Stomach (tissue), 9 donors: Measurements from ENCODE around the gene SQSTM1. TPM values are rescaled to one million over a fixed set of nuclear protein-coding genes. Genes with fewer than 3 reads are reported as not detected.

ENCODE experiments used
- DNase-seq, 2 donors: peaks; one replicate each; pipeline versions ENCODE4 v3.0.0 to v3.0.0-alpha.2; 2013 to 2019
- H3K27ac ChIP-seq, 5 donors: fragments of 200-600 bp in 4 of 5; sonication (generic) in 4 of 5; one replicate each; pipeline ENCODE4 v1.5.1; 2013 to 2019; ENCODE audit warnings: mild to moderate bottlenecking in 1 of 5, moderate library complexity in 1 of 5
- H3K27me3 ChIP-seq, 3 donors: fragments of 200-600 bp; sonication (generic); one replicate each; pipeline ENCODE4 v1.5.1; 2017 to 2019; ENCODE audit warnings: mixed run types in 1 of 3
- H3K36me3 ChIP-seq, 4 donors: fragments of 200-600 bp; sonication (generic); 1 replicate in 3 of 4; 2 replicates in 1 of 4; pipeline ENCODE4 v1.5.1; 2016 to 2019
- H3K4me1 ChIP-seq, 4 donors: fragments of 200-600 bp; sonication (generic); one replicate each; pipeline ENCODE4 v1.5.1; 2016 to 2019
- H3K4me3 ChIP-seq, 4 donors: fragments of 200-600 bp; sonication (generic) in 3 of 4; one replicate each; pipeline ENCODE4 v1.5.1; 2016 to 2019; ENCODE audit warnings: mild to moderate bottlenecking in 1 of 4
- H3K9me3 ChIP-seq, 4 donors: fragments of 200-600 bp; sonication (generic); one replicate each; pipeline ENCODE4 v1.5.1; 2016 to 2019
- CTCF ChIP-seq, 7 experiments: fragments of 450-650 bp in 4 of 7; fragments of 200-600 bp in 3 of 7; sonication (generic) in 3 of 7; IDR thresholded peaks; one replicate each; pipeline ENCODE4 v1.5.1; 2016 to 2019; ENCODE audit warnings: antibody characterized with exemption in 7 of 7, control low read depth in 2 of 7, mild to moderate bottlenecking in 1 of 7
- EP300 ChIP-seq: sonication (generic); formaldehyde crosslinking; IDR thresholded peaks from one replicate; pipeline ENCODE4 v1.6.1; 2017; ENCODE audit warnings: antibody characterized with exemption
- POLR2A ChIP-seq, 4 donors: fragments of 450-650 bp; IDR thresholded peaks; one replicate each; pipeline ENCODE4 v1.6.1; 2016; ENCODE audit warnings: antibody characterized with exemption in 4 of 4, control low read depth in 2 of 4, mild to moderate bottlenecking in 1 of 4, moderate library complexity in 1 of 4
- POLR2AphosphoS5 ChIP-seq, 3 donors: sonication (generic); formaldehyde crosslinking; IDR thresholded peaks; one replicate each; pipeline ENCODE4 v1.6.1; 2016; ENCODE audit warnings: antibody characterized with exemption in 3 of 3
- WGBS, 5 donors: extraction: QIAGEN DNeasy Blood & Tissue Kit in 3 of 5; methylation state at CpG; one replicate each; pipeline versions ENCODE4 v1.1.5 to v1.1.7; 2013 to 2018; 5-methylcytosine and 5-hydroxymethylcytosine counted together
- intact Hi-C: fragments of 100-400 bp; cut with DNase I; formaldehyde crosslinking; loops from one replicate; pipeline ENCODE4 v1.15.1; 2023; ENCODE audit warnings: low total_unique reads
- polyA plus RNA-seq, 3 donors: library from polyadenylated mRNA; stranded (reverse); fragments of 200-250 nt; gene quantifications; one replicate each; pipeline ENCODE4 v1.2.3, GENCODE V29; 2013
- small RNA-seq, 4 donors: library from RNA; depleted of rRNA; stranded (forward); fragments of <200 nt; gene quantifications; one replicate each; pipeline ENCODE3, GENCODE V24; 2016
- total RNA-seq, 5 donors: library from RNA; depleted of rRNA; stranded (reverse); fragments of >200 nt; gene quantifications; one replicate each; pipeline versions ENCODE4 v1.1.0 to v1.2.3, GENCODE V29; 2014 to 2016
- donor health status: healthy with polysubstance abuse.
- donor health status: Bipolar disorder and iron deficiency.
- donor health status: healthy.

SQSTM1 gene
- total and polyA plus RNA-seq, 8 donors = 163 to 693 (median 356) TPM

- H3K36me3 ChIP-seq = peaks cover 49 to 99% (median 90%) of the 10 kb centered on the region in 4 donors
- peaks cover 0 to 24% (median 12%) of the 10 kb centered on the region in 4 donors for H3K9me3 ChIP-seq
- intact Hi-C loops = no loop called here
- H3K4me3 ChIP-seq = no peak overlapping the region
- no peaks in the 10 kb centered on the region for H3K4me1 ChIP-seq
- TF ChIP-seq POLR2AphosphoS5 (IDR thresholded peaks at IDR 0.05) = no peak
- TF ChIP-seq POLR2A (IDR thresholded peaks at IDR 0.05) = no peak
- no peak for TF ChIP-seq CTCF (IDR thresholded peaks at IDR 0.05)
- TF ChIP-seq EP300 = no peak
- no peak for DNase-seq
- no peak overlapping the region for H3K27ac ChIP-seq
- WGBS, 5 donors = 93 to 97% (median 96%) methylated on average over 13 of the region's 13 CpGs
- no peaks in the 10 kb centered on the region for H3K27me3 ChIP-seq
Observed at GRCh38 chr5:179885491-179886090, 64.9 kb downstream of the SQSTM1 start.

GRCh38 chr5:179886190-179886911, 65.6 kb downstream of the SQSTM1 start:
- peaks cover 56 to 99% (median 91%) of the 10 kb centered on the region in 4 donors for H3K36me3 ChIP-seq
- no peak for DNase-seq
- no peak for TF ChIP-seq EP300
- TF ChIP-seq POLR2A (IDR thresholded peaks at IDR 0.05) = no peak
- intact Hi-C loops = no loop called here
- no peak overlapping the region for H3K4me3 ChIP-seq
- H3K27me3 ChIP-seq = no peaks in the 10 kb centered on the region
- H3K27ac ChIP-seq = no peak overlapping the region
- 88 to 95% (median 90%) methylated on average over 14 of the region's 14 CpGs for WGBS, 5 donors
- no peaks in the 10 kb centered on the region for H3K4me1 ChIP-seq
- peaks cover 0 to 24% (median 12%) of the 10 kb centered on the region in 4 donors for H3K9me3 ChIP-seq

GRCh38 chr5:179887095-179887494, 66.4 kb downstream of the SQSTM1 start:
- TF ChIP-seq EP300 (no peak), CTCF (IDR thresholded peaks at IDR 0.05) (no peak), POLR2A (IDR thresholded peaks at IDR 0.05) (no peak), POLR2AphosphoS5 (IDR thresholded peaks at IDR 0.05) (no peak)
- Histone ChIP-seq H3K27ac (no peak overlapping the region), H3K4me1 (no peaks in the 10 kb centered on the region), H3K9me3 (peaks cover 0 to 24% (median 12%) of the 10 kb centered on the region in 4 donors), H3K27me3 (no peaks in the 10 kb centered on the region), H3K36me3 (peaks cover 63 to 100% (median 96%) of the 10 kb centered on the region in 4 donors), H3K4me3 (no peak overlapping the region)
- intact Hi-C loops = no loop called here
- no peak for DNase-seq
- 87 to 96% (median 92%) methylated on average over 11 of the region's 11 CpGs for WGBS, 5 donors

Small RNA genes within 50 kb of the gene (small RNA-seq; reads per million reads assigned to genes)
- 0 to 0.46 (median 0.03) reads per million in 4 donors for gene MIR1229
- gene RF00019 = 0 reads per million in 4 donors

Other genes starting within 250 kb of the SQSTM1 start
- gene HNRNPH1, start 197.2 kb upstream of the SQSTM1 start, total RNA-seq = 1,000 to 10,000 TPM in 1 of 5 donors, 100 to 1,000 TPM in 4; 468 to 1,215 (median 732) TPM
- gene HNRNPH1, start 197.2 kb upstream of the SQSTM1 start, polyA plus RNA-seq = 100 to 1,000 TPM in 2 of 3 donors, 10 to 100 TPM in 1; 87.5 to 193 (median 106) TPM
- not detected for gene CBY3, start 139.9 kb upstream of the SQSTM1 start, total RNA-seq
- under 1 TPM in 1 of 3 donors, not detected in 2; 0.15 TPM for gene CBY3, start 139.9 kb upstream of the SQSTM1 start, polyA plus RNA-seq
- 100 to 1,000 TPM; 142 to 638 (median 342) TPM for gene CANX, start 121.9 kb upstream of the SQSTM1 start, total RNA-seq
- 100 to 1,000 TPM in 1 of 3 donors, 10 to 100 TPM in 2; 81.7 to 100 (median 86.4) TPM for gene CANX, start 121.9 kb upstream of the SQSTM1 start, polyA plus RNA-seq
- 10 to 100 TPM; 11.1 to 26.8 (median 16.0) TPM for gene MAML1, start 88.1 kb upstream of the SQSTM1 start, total RNA-seq
- gene MAML1, start 88.1 kb upstream of the SQSTM1 start, polyA plus RNA-seq = 1 to 10 TPM; 5.8 to 7.4 (median 6.1) TPM
- gene LTC4S, start 26.9 kb upstream of the SQSTM1 start, total RNA-seq = 10 to 100 TPM in 2 of 5 donors, 1 to 10 TPM in 2, not detected in 1; 5.0 to 21.0 (median 13.3) TPM
- gene LTC4S, start 26.9 kb upstream of the SQSTM1 start, polyA plus RNA-seq = 1 to 10 TPM; 3.3 to 8.4 (median 8.2) TPM
- 100 to 1,000 TPM; 149 to 617 (median 206) TPM for gene MGAT4B, start 14.0 kb upstream of the SQSTM1 start, total RNA-seq
- 100 to 1,000 TPM in 2 of 3 donors, 10 to 100 TPM in 1; 85.0 to 115 (median 101) TPM for gene MGAT4B, start 14.0 kb upstream of the SQSTM1 start, polyA plus RNA-seq
- gene MRNIP, start 37.9 kb downstream of the SQSTM1 start, total RNA-seq = 10 to 100 TPM in 4 of 5 donors, 1 to 10 TPM in 1; 8.0 to 46.0 (median 27.0) TPM
- 10 to 100 TPM; 15.1 to 31.1 (median 27.2) TPM for gene MRNIP, start 37.9 kb downstream of the SQSTM1 start, polyA plus RNA-seq
- 100 to 1,000 TPM in 2 of 5 donors, 10 to 100 TPM in 3; 52.0 to 260 (median 87.5) TPM for gene TBC1D9B, start 87.0 kb downstream of the SQSTM1 start, total RNA-seq
- gene TBC1D9B, start 87.0 kb downstream of the SQSTM1 start, polyA plus RNA-seq = 10 to 100 TPM; 29.9 to 44.5 (median 42.1) TPM